OCI-LY3 (cell line): Measurements from ENCODE around the gene SAMD14.

Experiments
- H2AFZ ChIP-seq: fragments of 200-600, 300-600 bp; shearing (Covaris generic); 2 replicates; pipeline ENCODE4 v1.6.0; 2014; ENCODE audit warnings: antibody characterized with exemption, low read depth, low read length
- H3K27ac ChIP-seq: fragments of 200-600, 300-600 bp; sonication (generic); 2 replicates; pipeline ENCODE4 v1.5.1; 2014; ENCODE audit warnings: mild to moderate bottlenecking, low read length, moderate library complexity, mixed read lengths
- H3K27me3 ChIP-seq: fragments of 200-600, 300-600 bp; sonication (generic); 2 replicates; pipeline ENCODE4 v1.6.1; 2014; ENCODE audit warnings: low read depth, low read length, mixed read lengths
- H3K36me3 ChIP-seq: fragments of 200-600, 300-600 bp; sonication (generic); replicated peaks from 2 replicates; pipeline ENCODE3; 2014; ENCODE audit warnings: low read depth, low read length, mixed read lengths
- H3K4me1 ChIP-seq: fragments of 300-600, 200-600 bp; sonication (generic); 2 replicates; pipeline ENCODE4 v1.6.1; 2014; ENCODE audit warnings: low read length, mixed read lengths
- H3K4me2 ChIP-seq: fragments of 200-600, 300-600 bp; sonication (generic); 2 replicates; pipeline ENCODE4 v1.6.1; 2014; ENCODE audit warnings: low read length, mixed read lengths
- H3K4me3 ChIP-seq: fragments of 300-600, 200-600 bp; sonication (generic); 2 replicates; pipeline ENCODE4 v1.5.1; 2014; ENCODE audit warnings: antibody characterized with exemption, mild to moderate bottlenecking, low read length, moderate library complexity
- H3K79me2 ChIP-seq: fragments of 300-600, 200-600 bp; shearing (Covaris generic); 2 replicates; pipeline ENCODE4 v1.6.1; 2014; ENCODE audit warnings: mild to moderate bottlenecking, low read length, mixed read lengths
- H3K9ac ChIP-seq: fragments of 300-600, 200-600 bp; shearing (Covaris generic); 2 replicates; pipeline ENCODE4 v1.6.0; 2014; ENCODE audit warnings: mild to moderate bottlenecking, low read length, moderate library complexity
- H3K9me3 ChIP-seq: fragments of 200-600, 300-600 bp; shearing (Covaris generic); 2 replicates; pipeline ENCODE4 v1.6.1; 2014; ENCODE audit warnings: low read length, mixed read lengths; ENCODE audit not compliant: insufficient read depth
- H4K20me1 ChIP-seq: fragments of 200-600, 300-600 bp; sonication (generic); 2 replicates; pipeline ENCODE4 v1.6.1; 2016; ENCODE audit warnings: low read length, mixed read lengths; ENCODE audit not compliant: insufficient read depth
- EZH2phosphoT487 ChIP-seq: fragments of 200-600 bp; shearing (Covaris generic); IDR thresholded peaks from 2 replicates; pipeline ENCODE4 v1.6.1; 2018; ENCODE audit warnings: antibody characterized with exemption, mixed run types, low read depth
- TF ChIP-seq, protein P1 (sequence below): fragments of 200-600, 300-600 bp; sonication (generic); IDR thresholded peaks from 2 replicates; pipeline ENCODE4 v1.5.1; 2014; ENCODE audit warnings: antibody characterized with exemption, low read length, low read depth

SAMD14 gene

DNA sequence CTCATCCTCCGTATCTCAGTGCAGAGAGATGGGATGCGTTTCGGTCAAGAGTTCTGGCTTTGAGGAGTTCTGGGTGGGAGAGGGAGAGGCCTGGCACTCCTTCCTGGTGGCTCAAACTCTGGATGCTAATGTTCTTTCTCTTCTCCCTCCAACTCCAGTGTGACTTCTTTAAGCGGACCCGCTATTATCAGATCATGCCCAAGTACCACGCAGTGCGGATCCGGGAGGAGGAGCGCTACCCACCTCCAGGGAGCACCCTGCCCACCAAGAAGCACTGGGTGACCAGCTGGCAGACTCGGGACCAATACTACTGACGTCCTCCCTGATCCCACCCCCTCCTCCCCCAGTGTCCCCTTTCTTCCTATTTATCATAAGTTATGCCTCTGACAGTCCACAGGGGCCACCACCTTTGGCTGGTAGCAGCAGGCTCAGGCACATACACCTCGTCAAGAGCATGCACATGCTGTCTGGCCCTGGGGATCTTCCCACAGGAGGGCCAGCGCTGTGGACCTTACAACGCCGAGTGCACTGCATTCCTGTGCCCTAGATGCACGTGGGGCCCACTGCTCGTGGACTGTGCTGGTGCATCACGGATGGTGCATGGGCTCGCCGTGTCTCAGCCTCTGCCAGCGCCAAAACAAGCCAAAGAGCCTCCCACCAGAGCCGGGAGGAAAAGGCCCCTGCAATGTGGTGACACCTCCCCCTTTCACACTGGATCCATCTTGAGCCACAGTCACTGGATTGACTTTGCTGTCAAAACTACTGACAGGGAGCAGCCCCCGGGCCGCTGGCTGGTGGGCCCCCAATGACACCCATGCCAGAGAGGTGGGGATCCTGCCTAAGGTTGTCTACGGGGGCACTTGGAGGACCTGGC lies 40.8 kb downstream of the SAMD14 start:
- Histone ChIP-seq H3K4me1 (peaks cover 2% of the 10 kb centered on the region; the same call in 1 of the 2 replicates), H3K79me2 (no peaks in the 10 kb centered on the region), H3K9me3 (no peaks in the 10 kb centered on the region), H2AFZ (no peak overlapping the region), H3K4me2 (no peak overlapping the region), H3K27me3 (no peaks in the 10 kb centered on the region), H3K36me3 (no peaks in the 10 kb centered on the region), H3K27ac (no peak overlapping the region), H3K9ac (no peak overlapping the region), H3K4me3 (no peak overlapping the region), H4K20me1 (no peaks in the 10 kb centered on the region)
- TF ChIP-seq, protein P1, sequence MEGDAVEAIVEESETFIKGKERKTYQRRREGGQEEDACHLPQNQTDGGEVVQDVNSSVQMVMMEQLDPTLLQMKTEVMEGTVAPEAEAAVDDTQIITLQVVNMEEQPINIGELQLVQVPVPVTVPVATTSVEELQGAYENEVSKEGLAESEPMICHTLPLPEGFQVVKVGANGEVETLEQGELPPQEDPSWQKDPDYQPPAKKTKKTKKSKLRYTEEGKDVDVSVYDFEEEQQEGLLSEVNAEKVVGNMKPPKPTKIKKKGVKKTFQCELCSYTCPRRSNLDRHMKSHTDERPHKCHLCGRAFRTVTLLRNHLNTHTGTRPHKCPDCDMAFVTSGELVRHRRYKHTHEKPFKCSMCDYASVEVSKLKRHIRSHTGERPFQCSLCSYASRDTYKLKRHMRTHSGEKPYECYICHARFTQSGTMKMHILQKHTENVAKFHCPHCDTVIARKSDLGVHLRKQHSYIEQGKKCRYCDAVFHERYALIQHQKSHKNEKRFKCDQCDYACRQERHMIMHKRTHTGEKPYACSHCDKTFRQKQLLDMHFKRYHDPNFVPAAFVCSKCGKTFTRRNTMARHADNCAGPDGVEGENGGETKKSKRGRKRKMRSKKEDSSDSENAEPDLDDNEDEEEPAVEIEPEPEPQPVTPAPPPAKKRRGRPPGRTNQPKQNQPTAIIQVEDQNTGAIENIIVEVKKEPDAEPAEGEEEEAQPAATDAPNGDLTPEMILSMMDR: no peak
- no peak for TF ChIP-seq EZH2phosphoT487

- H3K4me2 ChIP-seq: no peak overlapping the region
- TF ChIP-seq, protein P1: no peak
- TF ChIP-seq EZH2phosphoT487: no peak
- no peak overlapping the region for H3K27ac ChIP-seq
- no peaks in the 10 kb centered on the region for H3K27me3 ChIP-seq
- H4K20me1 ChIP-seq: no peaks in the 10 kb centered on the region
- no peaks in the 10 kb centered on the region for H3K9me3 ChIP-seq
- H3K4me3 ChIP-seq: no peak overlapping the region
- no peaks in the 10 kb centered on the region for H3K4me1 ChIP-seq
- H2AFZ ChIP-seq: no peak overlapping the region
- no peaks in the 10 kb centered on the region for H3K36me3 ChIP-seq
- H3K79me2 ChIP-seq: no peaks in the 10 kb centered on the region
- no peak overlapping the region for H3K9ac ChIP-seq
Measured at GRCh38 chr17:50087912-50088405, 42.0 kb downstream of the SAMD14 start.

- Histone ChIP-seq H3K9me3 (no peaks in the 10 kb centered on the region), H3K4me1 (no peaks in the 10 kb centered on the region), H3K9ac (no peak overlapping the region), H2AFZ (no peak overlapping the region), H3K27me3 (no peaks in the 10 kb centered on the region), H3K36me3 (no peaks in the 10 kb centered on the region), H4K20me1 (no peaks in the 10 kb centered on the region), H3K79me2 (no peaks in the 10 kb centered on the region), H3K4me3 (no peak overlapping the region), H3K4me2 (no peak overlapping the region), H3K27ac (no peak overlapping the region)
- TF ChIP-seq, protein P1: peak; percentile 90
- TF ChIP-seq EZH2phosphoT487: no peak
Measured at GRCh38 chr17:50087246-50087911, 42.6 kb downstream of the SAMD14 start.

GRCh38 chr17:50081757-50082156 lies 48.2 kb downstream of the SAMD14 start:
- no peaks in the 10 kb centered on the region for H3K36me3 ChIP-seq

More at GRCh38 chr17:50081757-50082156, 48.2 kb downstream of the SAMD14 start:
- H3K9ac ChIP-seq: no peak overlapping the region
- no peaks in the 10 kb centered on the region for H3K27me3 ChIP-seq
- no peaks in the 10 kb centered on the region for H4K20me1 ChIP-seq
- H3K4me2 ChIP-seq: no peak overlapping the region
- no peak overlapping the region for H2AFZ ChIP-seq
- no peak overlapping the region for H3K27ac ChIP-seq
- H3K4me3 ChIP-seq: no peak overlapping the region
- no peaks in the 10 kb centered on the region for H3K9me3 ChIP-seq
- no peaks in the 10 kb centered on the region for H3K4me1 ChIP-seq
- TF ChIP-seq EZH2phosphoT487: no peak
- TF ChIP-seq, protein P1: no peak
- no peaks in the 10 kb centered on the region for H3K79me2 ChIP-seq
